Activated CD4-positive, alpha-beta T cell treated with anti-CD3 and anti-CD28 coated beads, Interleukin-2, amount 50 U/mL, for 24 hours (primary cell): ENCODE measurements around the gene BICDL2.

Experiments
- DNase-seq, 2 donors: peaks; one replicate each; pipeline ENCODE4 v3.0.0-alpha.2; 2020; ENCODE audit warnings: low read depth in 1 of 2, low spot score in 1 of 2

The BICDL2 gene

GRCh38 chr16:3012246-3012645 lies 24.5 kb downstream of the BICDL2 start:
- DNase-seq: no peak

GRCh38 chr16:3010510-3010909 lies 26.2 kb downstream of the BICDL2 start:
- no peak for DNase-seq

GRCh38 chr16:3009568-3010390 lies 27.0 kb downstream of the BICDL2 start:
- DNase-seq: no peak

GRCh38 chr16:3008690-3009037 lies 28.1 kb downstream of the BICDL2 start:
- no peak for DNase-seq

GRCh38 chr16:3007957-3008689 lies 28.6 kb downstream of the BICDL2 start:
- DNase-seq: no peak

GRCh38 chr16:3007059-3007956 lies 29.4 kb downstream of the BICDL2 start:
- DNase-seq: no peak

GRCh38 chr16:3004781-3005284 lies 31.9 kb downstream of the BICDL2 start:
- no peak for DNase-seq

- DNase-seq: no peak
Measured at GRCh38 chr16:3004319-3004718, 32.4 kb downstream of the BICDL2 start.

- DNase-seq: peak; percentile 86 to 95
Measured at GRCh38 chr16:3003582-3004270, 33.0 kb downstream of the BICDL2 start.

GRCh38 chr16:3001316-3001715 lies 35.4 kb downstream of the BICDL2 start:
- DNase-seq: no peak

- DNase-seq: no peak
Measured at GRCh38 chr16:3000540-3000939, 36.2 kb downstream of the BICDL2 start.

GRCh38 chr16:2999929-3000328 lies 36.8 kb downstream of the BICDL2 start:
- no peak for DNase-seq

- DNase-seq: no peak
Measured at GRCh38 chr16:2996298-2996697, 40.4 kb downstream of the BICDL2 start.

GRCh38 chr16:2992383-2993081 lies 44.2 kb downstream of the BICDL2 start:
- no peak for DNase-seq

- DNase-seq: no peak
Measured at GRCh38 chr16:2991566-2992261, 45.0 kb downstream of the BICDL2 start.

GRCh38 chr16:2990891-2991290 lies 45.9 kb downstream of the BICDL2 start:
- DNase-seq: no peak

GRCh38 chr16:2988590-2989099 lies 48.1 kb downstream of the BICDL2 start:
- no peak for DNase-seq

- DNase-seq: no peak
Measured at GRCh38 chr16:2987833-2988232, 48.9 kb downstream of the BICDL2 start.

- DNase-seq: no peak
Measured at GRCh38 chr16:2987286-2987685, 49.5 kb downstream of the BICDL2 start.
